22Rv1 (cell line): ENCODE results near the gene LPAR1.

ENCODE experiments used
- H3K27ac ChIP-seq: fragments of 450-650 bp; 2 replicates; pipeline ENCODE4 v1.5.1; 2017
- CTCF ChIP-seq: fragments of 450-650 bp; IDR thresholded peaks from 2 replicates; pipeline ENCODE4 v1.5.1; 2017; ENCODE audit warnings: mild to moderate bottlenecking
- ZFX ChIP-seq: fragments of 450-650 bp; IDR thresholded peaks from 2 replicates; pipeline ENCODE4 v1.6.1; 2017; ENCODE audit warnings: antibody characterized with exemption, borderline replicate concordance

Gene LPAR1

DNA sequence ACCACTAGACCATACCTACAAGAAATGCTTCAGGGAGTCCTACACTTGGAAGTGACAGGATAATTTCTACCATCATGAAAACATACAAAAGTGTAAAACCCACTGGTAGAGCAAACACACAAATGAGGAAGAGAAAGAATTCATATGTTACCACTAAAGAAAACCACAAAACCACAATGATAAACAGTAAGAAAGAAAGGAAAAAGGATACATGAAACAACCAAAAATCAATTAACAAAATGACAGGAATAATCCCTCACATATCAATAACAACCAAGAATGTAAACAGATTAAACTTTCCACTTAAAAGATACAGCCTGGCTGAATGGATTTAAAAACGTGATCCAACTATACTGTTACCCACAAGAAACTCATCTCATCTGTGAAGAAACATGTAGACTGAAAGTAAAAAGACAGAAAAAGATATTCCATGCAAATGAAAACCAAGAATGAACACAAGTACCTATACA is 83.4 kb downstream of the LPAR1 start:
- TF ChIP-seq ZFX, result no peak
- no peak for TF ChIP-seq CTCF
- no peak overlapping the region for H3K27ac ChIP-seq

- TF ChIP-seq ZFX, result no peak
- TF ChIP-seq CTCF, result no peak
- H3K27ac ChIP-seq, result no peak overlapping the region
Measured at GRCh38 chr9:110952540-110952859, 85.8 kb downstream of the LPAR1 start.

GRCh38 chr9:110951805-110952539 is 86.3 kb downstream of the LPAR1 start:
- no peak overlapping the region for H3K27ac ChIP-seq

GRCh38 chr9:110950041-110950645 is 88.1 kb downstream of the LPAR1 start:
- TF ChIP-seq CTCF (no peak), ZFX (no peak)
- H3K27ac ChIP-seq, result no peak overlapping the region

More at GRCh38 chr9:110951805-110952539, 86.3 kb downstream of the LPAR1 start:
- TF ChIP-seq CTCF (no peak), ZFX (no peak)

- H3K27ac ChIP-seq, result no peak overlapping the region
- TF ChIP-seq CTCF (no peak), ZFX (no peak)
Measured at GRCh38 chr9:110949081-110949480, 89.2 kb downstream of the LPAR1 start.

DNA sequence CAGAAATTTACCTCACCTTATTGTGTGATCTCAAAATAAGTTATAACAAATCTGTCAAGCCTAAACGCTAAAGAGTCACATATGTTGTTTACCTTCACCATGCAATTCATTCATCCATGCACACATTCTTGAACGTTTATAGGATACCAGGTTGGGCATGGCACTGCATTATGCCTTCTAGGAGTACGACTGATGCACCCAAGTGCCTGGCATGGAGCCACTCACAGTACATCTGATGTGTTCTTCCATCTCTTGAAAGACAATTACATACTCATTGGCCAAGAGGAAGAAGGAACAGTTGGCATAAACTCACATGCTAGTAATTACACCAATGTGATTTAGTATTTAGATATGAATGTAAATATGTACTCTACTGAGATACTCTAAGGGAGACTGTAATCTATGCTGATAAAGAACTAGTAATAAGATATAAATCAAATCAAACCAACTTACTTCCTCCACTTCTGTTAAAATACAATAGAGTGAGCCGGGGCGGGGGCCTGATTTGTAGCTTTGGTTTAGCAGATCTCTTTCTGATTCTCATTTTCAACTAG is 90.7 kb downstream of the LPAR1 start:
- no peak for TF ChIP-seq ZFX
- no peak for TF ChIP-seq CTCF
- H3K27ac ChIP-seq, result no peak overlapping the region

DNA sequence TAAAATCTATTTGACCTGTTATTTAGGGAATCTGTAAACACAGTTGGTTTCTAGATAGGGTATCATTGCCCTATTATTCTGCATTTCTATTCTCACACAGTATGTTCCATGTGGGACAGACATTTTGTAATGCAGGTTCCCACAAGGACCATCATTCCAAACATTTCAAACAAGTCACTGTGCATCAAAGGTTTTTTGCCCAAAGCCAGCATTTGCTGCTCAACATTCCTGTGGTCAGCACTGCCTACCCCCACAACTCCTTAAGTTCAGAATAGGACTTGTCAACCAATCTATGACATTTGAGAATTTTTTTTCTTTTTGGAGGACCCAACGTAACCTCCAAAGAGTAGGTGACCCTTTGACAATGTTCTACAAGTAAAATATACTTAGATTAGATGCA is 95.7 kb downstream of the LPAR1 start:
- TF ChIP-seq ZFX, result no peak
- no peak for TF ChIP-seq CTCF
- no peak overlapping the region for H3K27ac ChIP-seq
